GM12878 (cell line): ENCODE data around the gene RAPGEF4. TPM values are rescaled to one million over a fixed set of nuclear protein-coding genes. Genes with fewer than 3 reads are reported as not detected.

Experiments used
- ATAC-seq: fragments of 200-7000 bp; cut with Tn5 transposase; 3 replicates; pipeline ENCODE4 v1.9.1; 2020; ENCODE audit warnings: mild to moderate bottlenecking, moderate library complexity
- BruUV-seq: library from RNA; stranded (reverse); fragments of 400-500 nt; replicated peaks from 2 replicates; lab custom pipeline; 2021; lab: Mats Ljungman, UMichigan
- CTCF ChIA-PET: fragments of 300-600 bp; sonication (Branson Sonifier 250); formaldehyde crosslinking; extraction: SDS; loops from one replicate; lab custom pipeline; 2021; ENCODE audit warnings: inconsistent platforms; lab: Yijun Ruan, JAX
- POLR2A ChIA-PET: fragments of 350-600 bp; formaldehyde crosslinking; extraction: SDS; loops from one replicate; lab custom pipeline; 2021; ENCODE audit warnings: inconsistent platforms; lab: Charles Lee
- RAD21 ChIA-PET: fragments of 300-600 bp; sonication (Branson Sonifier 250); formaldehyde crosslinking; loops from one replicate; lab custom pipeline; 2023; ENCODE audit warnings: antibody characterized with exemption; ENCODE audit not compliant: unreplicated experiment; lab: Charles Lee
- SMC1A ChIA-PET: fragments of 300-600 bp; sonication (Branson Sonifier 250); formaldehyde crosslinking; loops from one replicate; lab custom pipeline; 2023; ENCODE audit not compliant: unreplicated experiment, uncharacterized antibody; lab: Charles Lee
- DNase-seq: peaks from one replicate; pipeline ENCODE4 v3.0.0-alpha.2; 2011; ENCODE audit warnings: low read depth, low spot score
- FAIRE-seq: peaks from 3 replicates; lab custom pipeline; 2011; peaks lifted over from hg19 to GRCh38; lab: Jason Lieb, UNC
- H2AFZ ChIP-seq: 2 replicates; pipeline ENCODE4 v1.6.0; 2011; ENCODE audit warnings: low read depth, low read length, control low read depth; ENCODE audit not compliant: control insufficient read depth
- H3K27ac ChIP-seq: 2 replicates; pipeline ENCODE4 v1.5.1; 2011; ENCODE audit warnings: control low read depth; ENCODE audit not compliant: control insufficient read depth, insufficient read depth
- H3K27me3 ChIP-seq, 2 experiments: replicated peaks in 1 of 2; 2 replicates each; pipeline versions ENCODE4 v1.6.0 to v1.6.1; 2011; ENCODE audit warnings: low read length in 1 of 2; ENCODE audit not compliant: control insufficient read depth in 2 of 2, insufficient read depth in 2 of 2
- H3K36me3 ChIP-seq, 2 experiments: 2 replicates each; pipeline ENCODE4 v1.5.1; 2011; ENCODE audit warnings: low read length in 1 of 2; ENCODE audit not compliant: control insufficient read depth in 2 of 2, insufficient read depth in 2 of 2
- H3K4me1 ChIP-seq: 2 replicates; pipeline ENCODE4 v1.6.1; 2011; ENCODE audit warnings: mild to moderate bottlenecking, low read length, moderate library complexity, mixed read lengths; ENCODE audit not compliant: control insufficient read depth, insufficient read depth
- H3K4me2 ChIP-seq: 2 replicates; pipeline ENCODE4 v1.6.0; 2011; ENCODE audit warnings: control low read depth; ENCODE audit not compliant: control insufficient read depth, insufficient read depth
- H3K4me3 ChIP-seq: fragments of 200-600 bp; sonication (generic); 2 replicates; pipeline ENCODE4 v1.5.1; 2016
- H3K79me2 ChIP-seq: 2 replicates; pipeline ENCODE4 v1.6.0; 2011; ENCODE audit warnings: low read length; ENCODE audit not compliant: control insufficient read depth, insufficient read depth
- H3K9ac ChIP-seq: 2 replicates; pipeline ENCODE4 v1.8.0; 2011; ENCODE audit warnings: low read length, control low read depth, mixed read lengths; ENCODE audit not compliant: control insufficient read depth, insufficient read depth
- H3K9me3 ChIP-seq: replicated peaks from 3 replicates; pipeline ENCODE4 v1.5.1; 2011; ENCODE audit warnings: mild to moderate bottlenecking, low read length; ENCODE audit not compliant: control insufficient read depth, insufficient read depth
- H4K20me1 ChIP-seq: 2 replicates; pipeline ENCODE4 v1.6.0; 2011; ENCODE audit not compliant: control insufficient read depth, insufficient read depth
- BACH1 ChIP-seq: fragments of 450-650 bp; IDR thresholded peaks from 2 replicates; pipeline ENCODE4 v1.6.1; 2017; ENCODE audit warnings: mild to moderate bottlenecking, borderline replicate concordance
- BMI1 ChIP-seq: fragments of 450-650 bp; IDR thresholded peaks from 2 replicates; pipeline ENCODE4 v1.6.1; 2016; ENCODE audit warnings: mild to moderate bottlenecking, moderate library complexity, borderline replicate concordance
- DPF2 ChIP-seq: fragments of 450-650 bp; IDR thresholded peaks from 2 replicates; pipeline ENCODE4 v1.6.1; 2017; ENCODE audit warnings: mild to moderate bottlenecking
- MYB ChIP-seq: fragments of 150-350 bp; IDR thresholded peaks from 2 replicates; pipeline ENCODE4 v1.6.1; 2014; ENCODE audit warnings: mild to moderate bottlenecking, low read depth, low read length, borderline replicate concordance
- NBN ChIP-seq: fragments of 450-650 bp; IDR thresholded peaks from 2 replicates; pipeline ENCODE4 v1.6.1; 2016
- RFX5 ChIP-seq: IDR thresholded peaks from 2 replicates; pipeline ENCODE4 v1.6.1; 2011; ENCODE audit warnings: low read depth, low read length, improper control_type of control experiment
- RUNX3 ChIP-seq: IDR thresholded peaks from 2 replicates; pipeline ENCODE4 v1.6.1; 2012; ENCODE audit warnings: low read length, inconsistent platforms
- TBL1XR1 ChIP-seq: IDR thresholded peaks from 2 replicates; pipeline ENCODE4 v1.6.1; 2012; ENCODE audit warnings: low read depth, low read length, improper control_type of control experiment
- WRNIP1 ChIP-seq: IDR thresholded peaks from 2 replicates; pipeline ENCODE4 v1.6.1; 2011; ENCODE audit warnings: low read depth, low read length, improper control_type of control experiment, borderline replicate concordance
- YY1 ChIP-seq: IDR thresholded peaks from 2 replicates; pipeline ENCODE4 v1.6.1; 2011; ENCODE audit warnings: low read depth, mild to moderate bottlenecking, low read length
- WGBS: methylation state at CpG from one replicate; pipeline ENCODE4 v1.1.6; 2016; ENCODE audit warnings: low lambda C conversion rate; ENCODE audit not compliant: insufficient replicate concordance, insufficient coverage; ENCODE audit errors: missing lambda C conversion rate; 5-methylcytosine and 5-hydroxymethylcytosine counted together
- in situ Hi-C: fragments of 300-500 bp; cut with MboI; formaldehyde crosslinking; loops from 9 replicates; pipeline ENCODE4 v1.14.3; 2018; ENCODE audit warnings: mixed read lengths
- intact Hi-C: fragments of 100-400 bp; cut with micrococcal nuclease; formaldehyde crosslinking; loops from one replicate; pipeline ENCODE4 v1.14.2; 2022; ENCODE audit not compliant: unreplicated experiment
- polyA plus RNA-seq, 11 experiments: library from polyadenylated mRNA; depleted of rRNA in 4 of 11; unstranded in 6 of 11; stranded (reverse) in 5 of 11; fragments of >200 nt; fragmentation: Nextera tagmentation in 4 of 11; fragmentation: Illumina TruSeq in 1 of 11; extraction: Ambion mirVana in 4 of 11; extraction: Trizol in 1 of 11; gene quantifications; 1 replicate in 1 of 11; 2 replicates in 10 of 11; pipeline versions ENCODE4 v1.2.1 to v1.2.3, GENCODE V29; 2011 to 2016; ENCODE audit warnings: inconsistent platforms in 2 of 11, missing spikeins in 2 of 11, low read depth in 1 of 11
- total RNA-seq, 4 experiments: library from RNA; depleted of rRNA in 3 of 4; stranded (reverse); fragments of >200 nt in 3 of 4; fragmentation: Illumina TruSeq in 1 of 4; extraction: Trizol in 1 of 4; gene quantifications; 2 replicates each; pipeline versions ENCODE4 v1.2.1 to v1.2.3, GENCODE V29; 2013 to 2021
- TF ChIP-seq, protein P1 (sequence below): fragments of 450-650 bp; formaldehyde crosslinking; IDR thresholded peaks from 2 replicates; pipeline ENCODE4 v1.4.0; 2020; ENCODE audit warnings: mild to moderate bottlenecking, moderate library complexity
- TF ChIP-seq, protein P2 (sequence below): IDR thresholded peaks from 2 replicates; pipeline ENCODE4 v1.6.1; 2011; ENCODE audit warnings: borderline replicate concordance, low read depth, mild to moderate bottlenecking, moderate library complexity, mixed read lengths, low read length; ENCODE audit not compliant: insufficient read depth; ENCODE audit errors: extremely low read length
- TF ChIP-seq, protein P3 (sequence below): IDR thresholded peaks from 2 replicates; pipeline ENCODE4 v1.6.1; 2012; ENCODE audit warnings: low read depth, low read length, improper control_type of control experiment
- TF ChIP-seq, protein P4 (sequence below): fragments of 450-650 bp; IDR thresholded peaks from 2 replicates; pipeline ENCODE4 v1.6.1; 2016; ENCODE audit warnings: mild to moderate bottlenecking
- TF ChIP-seq, protein P5 (sequence below): fragments of 450-650 bp; IDR thresholded peaks from 2 replicates; pipeline ENCODE4 v1.6.1; 2017; ENCODE audit warnings: borderline replicate concordance

Gene RAPGEF4
- total and polyA plus RNA-seq, 10 of the 15 experiments (the other 5 are each of a cell fraction or from before 2014, with no cell fraction given) = 0.18 TPM; not detected in 8

DNA sequence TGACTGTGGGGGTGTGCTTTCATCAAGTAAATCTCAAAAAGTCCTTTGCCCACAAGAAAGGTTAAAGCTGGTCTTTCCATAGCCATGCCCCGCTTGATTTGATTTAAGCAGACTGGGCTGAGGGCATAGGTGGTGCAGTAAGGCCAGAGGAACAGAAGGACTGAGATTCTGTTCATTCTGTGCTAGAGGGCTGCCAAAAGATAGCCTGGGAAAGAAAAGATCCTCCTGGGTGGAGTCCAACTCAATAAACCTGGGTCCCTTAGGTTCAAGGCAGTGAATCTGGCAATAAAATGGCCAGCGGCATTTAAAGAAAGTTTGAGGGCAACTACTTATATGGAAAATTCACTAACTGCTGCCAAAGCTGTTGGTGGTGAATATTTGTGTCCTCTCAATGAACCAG, 280.8 kb downstream of the RAPGEF4 start (continued):
- no peak for TF ChIP-seq RFX5
- no peak for TF ChIP-seq WRNIP1
- TF ChIP-seq, protein P1, sequence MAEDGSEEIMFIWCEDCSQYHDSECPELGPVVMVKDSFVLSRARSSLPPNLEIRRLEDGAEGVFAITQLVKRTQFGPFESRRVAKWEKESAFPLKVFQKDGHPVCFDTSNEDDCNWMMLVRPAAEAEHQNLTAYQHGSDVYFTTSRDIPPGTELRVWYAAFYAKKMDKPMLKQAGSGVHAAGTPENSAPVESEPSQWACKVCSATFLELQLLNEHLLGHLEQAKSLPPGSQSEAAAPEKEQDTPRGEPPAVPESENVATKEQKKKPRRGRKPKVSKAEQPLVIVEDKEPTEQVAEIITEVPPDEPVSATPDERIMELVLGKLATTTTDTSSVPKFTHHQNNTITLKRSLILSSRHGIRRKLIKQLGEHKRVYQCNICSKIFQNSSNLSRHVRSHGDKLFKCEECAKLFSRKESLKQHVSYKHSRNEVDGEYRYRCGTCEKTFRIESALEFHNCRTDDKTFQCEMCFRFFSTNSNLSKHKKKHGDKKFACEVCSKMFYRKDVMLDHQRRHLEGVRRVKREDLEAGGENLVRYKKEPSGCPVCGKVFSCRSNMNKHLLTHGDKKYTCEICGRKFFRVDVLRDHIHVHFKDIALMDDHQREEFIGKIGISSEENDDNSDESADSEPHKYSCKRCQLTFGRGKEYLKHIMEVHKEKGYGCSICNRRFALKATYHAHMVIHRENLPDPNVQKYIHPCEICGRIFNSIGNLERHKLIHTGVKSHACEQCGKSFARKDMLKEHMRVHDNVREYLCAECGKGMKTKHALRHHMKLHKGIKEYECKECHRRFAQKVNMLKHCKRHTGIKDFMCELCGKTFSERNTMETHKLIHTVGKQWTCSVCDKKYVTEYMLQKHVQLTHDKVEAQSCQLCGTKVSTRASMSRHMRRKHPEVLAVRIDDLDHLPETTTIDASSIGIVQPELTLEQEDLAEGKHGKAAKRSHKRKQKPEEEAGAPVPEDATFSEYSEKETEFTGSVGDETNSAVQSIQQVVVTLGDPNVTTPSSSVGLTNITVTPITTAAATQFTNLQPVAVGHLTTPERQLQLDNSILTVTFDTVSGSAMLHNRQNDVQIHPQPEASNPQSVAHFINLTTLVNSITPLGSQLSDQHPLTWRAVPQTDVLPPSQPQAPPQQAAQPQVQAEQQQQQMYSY (CRISPR knock-in tag) = no peak
- no peak for TF ChIP-seq DPF2
- TF ChIP-seq, protein P2, sequence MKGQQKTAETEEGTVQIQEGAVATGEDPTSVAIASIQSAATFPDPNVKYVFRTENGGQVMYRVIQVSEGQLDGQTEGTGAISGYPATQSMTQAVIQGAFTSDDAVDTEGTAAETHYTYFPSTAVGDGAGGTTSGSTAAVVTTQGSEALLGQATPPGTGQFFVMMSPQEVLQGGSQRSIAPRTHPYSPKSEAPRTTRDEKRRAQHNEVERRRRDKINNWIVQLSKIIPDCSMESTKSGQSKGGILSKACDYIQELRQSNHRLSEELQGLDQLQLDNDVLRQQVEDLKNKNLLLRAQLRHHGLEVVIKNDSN = no peak
- no peak for TF ChIP-seq TBL1XR1
- TF ChIP-seq, all 136 proteins: peak for 0

DNA sequence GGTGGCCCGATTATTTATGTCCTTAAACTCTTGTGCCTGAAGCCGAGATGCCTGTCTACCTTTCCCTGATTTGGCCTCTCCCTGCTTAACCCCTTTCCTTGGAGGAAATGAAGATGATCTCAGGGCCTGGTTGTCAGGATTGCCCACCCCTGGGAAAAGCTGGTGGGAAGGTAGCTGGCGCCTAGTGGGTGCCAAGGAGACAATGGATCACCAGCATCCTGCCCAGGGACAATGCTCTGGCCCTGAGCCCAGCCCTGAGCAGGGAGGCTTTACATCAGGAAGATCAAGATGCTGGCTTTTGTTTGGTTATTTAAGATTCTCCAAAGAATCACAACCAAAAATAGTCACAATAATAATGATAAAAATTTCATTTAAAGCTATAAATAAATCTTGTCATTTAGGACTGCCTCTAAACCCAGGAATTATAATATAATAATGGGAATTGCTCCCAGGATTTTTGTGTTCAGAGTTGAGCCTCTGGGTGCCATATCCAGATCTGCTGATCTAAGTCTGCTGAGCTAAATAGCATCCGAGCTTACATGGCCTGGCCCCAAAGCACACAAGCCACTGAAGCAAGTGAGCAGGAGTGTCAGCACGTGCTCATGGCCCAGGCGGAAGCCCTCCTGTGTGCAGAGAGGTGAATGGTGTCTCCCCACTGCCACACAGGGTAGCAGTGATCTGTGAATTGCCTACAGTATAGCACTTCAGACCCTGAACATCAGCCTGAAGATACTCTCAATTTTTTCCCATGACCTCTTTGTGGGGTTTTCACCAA, 282.2 kb downstream of the RAPGEF4 start:
- in situ Hi-C loops = no loop called here
- no peak overlapping the region for H3K4me3 ChIP-seq

More for the DNA sequence above, 282.2 kb downstream of the RAPGEF4 start:
- no TSS peak for BruUV-seq
- no peak overlapping the region for H3K27ac ChIP-seq
- no peak for FAIRE-seq
- ChIA-PET SMC1A (no interaction called here), CTCF (interaction anchor here (2.1 kb wide), 1 partner anchor 11 kb away, joined by 10 read pairs; no protein-coding TSS in a partner anchor), POLR2A (no interaction called here)
- H4K20me1 ChIP-seq = no peaks in the 10 kb centered on the region
- 15% methylated on average over 6 of the region's 6 CpGs for WGBS
- no peak overlapping the region for H2AFZ ChIP-seq
- H3K4me1 ChIP-seq = no peaks in the 10 kb centered on the region
- no peaks in the 10 kb centered on the region for H3K36me3 ChIP-seq
- no peak for TF ChIP-seq BMI1
- TF ChIP-seq YY1 = no peak
- TF ChIP-seq RUNX3 = no peak
- no peak for TF ChIP-seq WRNIP1
- TF ChIP-seq NBN = no peak
- TF ChIP-seq BACH1 = no peak
- TF ChIP-seq, protein P3, sequence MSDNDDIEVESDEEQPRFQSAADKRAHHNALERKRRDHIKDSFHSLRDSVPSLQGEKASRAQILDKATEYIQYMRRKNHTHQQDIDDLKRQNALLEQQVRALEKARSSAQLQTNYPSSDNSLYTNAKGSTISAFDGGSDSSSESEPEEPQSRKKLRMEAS = no peak
- TF ChIP-seq, protein P4, sequence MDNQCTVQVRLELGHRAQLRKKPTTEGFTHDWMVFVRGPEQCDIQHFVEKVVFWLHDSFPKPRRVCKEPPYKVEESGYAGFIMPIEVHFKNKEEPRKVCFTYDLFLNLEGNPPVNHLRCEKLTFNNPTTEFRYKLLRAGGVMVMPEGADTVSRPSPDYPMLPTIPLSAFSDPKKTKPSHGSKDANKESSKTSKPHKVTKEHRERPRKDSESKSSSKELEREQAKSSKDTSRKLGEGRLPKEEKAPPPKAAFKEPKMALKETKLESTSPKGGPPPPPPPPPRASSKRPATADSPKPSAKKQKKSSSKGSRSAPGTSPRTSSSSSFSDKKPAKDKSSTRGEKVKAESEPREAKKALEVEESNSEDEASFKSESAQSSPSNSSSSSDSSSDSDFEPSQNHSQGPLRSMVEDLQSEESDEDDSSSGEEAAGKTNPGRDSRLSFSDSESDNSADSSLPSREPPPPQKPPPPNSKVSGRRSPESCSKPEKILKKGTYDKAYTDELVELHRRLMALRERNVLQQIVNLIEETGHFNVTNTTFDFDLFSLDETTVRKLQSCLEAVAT = no peak
- TF ChIP-seq MYB = no peak
- TF ChIP-seq, protein P5, sequence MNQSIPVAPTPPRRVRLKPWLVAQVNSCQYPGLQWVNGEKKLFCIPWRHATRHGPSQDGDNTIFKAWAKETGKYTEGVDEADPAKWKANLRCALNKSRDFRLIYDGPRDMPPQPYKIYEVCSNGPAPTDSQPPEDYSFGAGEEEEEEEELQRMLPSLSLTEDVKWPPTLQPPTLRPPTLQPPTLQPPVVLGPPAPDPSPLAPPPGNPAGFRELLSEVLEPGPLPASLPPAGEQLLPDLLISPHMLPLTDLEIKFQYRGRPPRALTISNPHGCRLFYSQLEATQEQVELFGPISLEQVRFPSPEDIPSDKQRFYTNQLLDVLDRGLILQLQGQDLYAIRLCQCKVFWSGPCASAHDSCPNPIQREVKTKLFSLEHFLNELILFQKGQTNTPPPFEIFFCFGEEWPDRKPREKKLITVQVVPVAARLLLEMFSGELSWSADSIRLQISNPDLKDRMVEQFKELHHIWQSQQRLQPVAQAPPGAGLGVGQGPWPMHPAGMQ = no peak
- TF ChIP-seq, all 136 proteins: peak for 0
- RAD21 ChIA-PET = no interaction called here
- intact Hi-C loops = no loop called here
- Histone ChIP-seq H3K4me2 (no peak overlapping the region), H3K9ac (no peak overlapping the region), H3K79me2 (no peaks in the 10 kb centered on the region), H3K27me3 (peaks cover 0 to under 1% of the 10 kb centered on the region in 2 experiments; a peak in 2 of 4 replicates), H3K9me3 (no peaks in the 10 kb centered on the region)
- ATAC-seq (no peak), DNase-seq (no peak)
